Neuron (in vitro differentiated cells): ENCODE measurements around the gene RAP2B.
"Not testable (repeated sequence)": the region's sequence is repeated elsewhere in the genome, so short reads cannot be mapped to it uniquely, and the experiment has no call there.

Experiments
- H2AFZ ChIP-seq: one replicate; pipeline ENCODE4 v1.6.1; 2013; ENCODE audit warnings: low read depth, mild to moderate bottlenecking, inconsistent platforms, low read length, moderate library complexity
- H3K27me3 ChIP-seq: one replicate; pipeline ENCODE4 v1.6.1; 2013; ENCODE audit warnings: low read length; ENCODE audit not compliant: insufficient read depth
- H3K36me3 ChIP-seq: one replicate; pipeline ENCODE4 v1.6.1; 2013; ENCODE audit warnings: low read length; ENCODE audit not compliant: insufficient read depth
- H3K4me1 ChIP-seq: one replicate; pipeline ENCODE4 v1.6.1; 2013; ENCODE audit warnings: low read length; ENCODE audit not compliant: insufficient read depth
- H3K4me3 ChIP-seq: 2 replicates; pipeline ENCODE4 v1.5.1; 2013; ENCODE audit warnings: mild to moderate bottlenecking, low read length, moderate library complexity
- H3K9me3 ChIP-seq: one replicate; pipeline ENCODE4 v1.6.1; 2013; ENCODE audit warnings: low read length

RAP2B gene

GRCh38 chr3:153145454-153145853 lies 16.6 kb upstream of the RAP2B start:
- H3K4me3 ChIP-seq, result no peak overlapping the region

GRCh38 chr3:153146191-153147053 lies 15.6 kb upstream of the RAP2B start:
- Histone ChIP-seq H3K9me3 (no peaks in the 10 kb centered on the region), H3K27me3 (no peaks in the 10 kb centered on the region), H3K36me3 (no peaks in the 10 kb centered on the region), H2AFZ (no peak overlapping the region), H3K4me1 (peaks cover 11% of the 10 kb centered on the region), H3K4me3 (no peak overlapping the region)

More at GRCh38 chr3:153145454-153145853, 16.6 kb upstream of the RAP2B start:
- Histone ChIP-seq H2AFZ (no peak overlapping the region), H3K9me3 (no peaks in the 10 kb centered on the region), H3K4me1 (peaks cover 5% of the 10 kb centered on the region), H3K27me3 (no peaks in the 10 kb centered on the region), H3K36me3 (no peaks in the 10 kb centered on the region)

GRCh38 chr3:153150991-153151390 lies 11.0 kb upstream of the RAP2B start:
- H3K36me3 ChIP-seq, result no peaks in the 10 kb centered on the region
- H3K27me3 ChIP-seq, result no peaks in the 10 kb centered on the region
- no peak overlapping the region for H2AFZ ChIP-seq
- H3K4me1 ChIP-seq, result peaks cover 6% of the 10 kb centered on the region
- H3K9me3 ChIP-seq, result no peaks in the 10 kb centered on the region
- no peak overlapping the region for H3K4me3 ChIP-seq

- H3K9me3 ChIP-seq, H3K4me1 ChIP-seq, H3K4me3 ChIP-seq, H2AFZ ChIP-seq, H3K27me3 ChIP-seq, H3K36me3 ChIP-seq: not testable (repeated sequence)
Measured at GRCh38 chr3:153155786-153156185, 6.2 kb upstream of the RAP2B start.

GRCh38 chr3:153158189-153158588 lies 3.8 kb upstream of the RAP2B start:
- H3K27me3 ChIP-seq, result no peaks in the 10 kb centered on the region
- no peak overlapping the region for H3K4me3 ChIP-seq
- no peaks in the 10 kb centered on the region for H3K36me3 ChIP-seq
- H2AFZ ChIP-seq, result no peak overlapping the region
- no peaks in the 10 kb centered on the region for H3K4me1 ChIP-seq
- H3K9me3 ChIP-seq, result no peaks in the 10 kb centered on the region

GRCh38 chr3:153158961-153159735 lies 2.9 kb upstream of the RAP2B start:
- peaks cover 2% of the 10 kb centered on the region for H3K4me1 ChIP-seq
- no peaks in the 10 kb centered on the region for H3K27me3 ChIP-seq
- H3K4me3 ChIP-seq, result no peak overlapping the region
- no peaks in the 10 kb centered on the region for H3K36me3 ChIP-seq
- no peak overlapping the region for H2AFZ ChIP-seq
- no peaks in the 10 kb centered on the region for H3K9me3 ChIP-seq

- Histone ChIP-seq H3K27me3 (no peaks in the 10 kb centered on the region), H2AFZ (peak overlapping the region; percentile 53), H3K4me3 (peak overlapping the region; percentile 74), H3K4me1 (peaks cover 9% of the 10 kb centered on the region), H3K36me3 (no peaks in the 10 kb centered on the region), H3K9me3 (no peaks in the 10 kb centered on the region)
Measured at GRCh38 chr3:153159771-153160397, 2.1 kb upstream of the RAP2B start.

GRCh38 chr3:153160451-153161137 lies 1.4 kb upstream of the RAP2B start:
- peak overlapping the region; percentile 53 for H2AFZ ChIP-seq
- no peaks in the 10 kb centered on the region for H3K9me3 ChIP-seq
- H3K36me3 ChIP-seq, result no peaks in the 10 kb centered on the region
- peaks cover 16% of the 10 kb centered on the region for H3K4me1 ChIP-seq
- H3K27me3 ChIP-seq, result no peaks in the 10 kb centered on the region
- H3K4me3 ChIP-seq, result peak overlapping the region; percentile 74

- H2AFZ ChIP-seq, result peak overlapping the region; percentile 90
- no peaks in the 10 kb centered on the region for H3K9me3 ChIP-seq
Measured at GRCh38 chr3:153161138-153161713, 800 bp upstream of the RAP2B start.

GRCh38 chr3:153162513-153163392 lies 727 bp downstream of the RAP2B start:
- Histone ChIP-seq H3K9me3 (no peaks in the 10 kb centered on the region), H3K36me3 (peaks cover 6% of the 10 kb centered on the region), H3K4me3 (peak overlapping the region; percentile 74), H2AFZ (peak overlapping the region; percentile 68), H3K27me3 (no peaks in the 10 kb centered on the region), H3K4me1 (peaks cover 21% of the 10 kb centered on the region)

More at GRCh38 chr3:153161138-153161713, 800 bp upstream of the RAP2B start:
- H3K4me1 ChIP-seq, result peaks cover 21% of the 10 kb centered on the region
- peak overlapping the region; percentile 74 for H3K4me3 ChIP-seq
- no peaks in the 10 kb centered on the region for H3K27me3 ChIP-seq
- peaks cover under 1% of the 10 kb centered on the region for H3K36me3 ChIP-seq

- Histone ChIP-seq H3K4me1 (peaks cover 21% of the 10 kb centered on the region), H3K9me3 (no peaks in the 10 kb centered on the region), H3K27me3 (no peaks in the 10 kb centered on the region), H2AFZ (peak overlapping the region; percentile 1), H3K4me3 (peak overlapping the region; percentile 74), H3K36me3 (peaks cover 6% of the 10 kb centered on the region)
Measured at GRCh38 chr3:153163393-153163724, 1.3 kb downstream of the RAP2B start.
